GF-D8 (cell line): ENCODE data around the gene KCTD12.

Experiments used
- DNase-seq: peaks from one replicate; lab custom pipeline; 2025; lab: John Stamatoyannopoulos, UW

The KCTD12 gene

DNA sequence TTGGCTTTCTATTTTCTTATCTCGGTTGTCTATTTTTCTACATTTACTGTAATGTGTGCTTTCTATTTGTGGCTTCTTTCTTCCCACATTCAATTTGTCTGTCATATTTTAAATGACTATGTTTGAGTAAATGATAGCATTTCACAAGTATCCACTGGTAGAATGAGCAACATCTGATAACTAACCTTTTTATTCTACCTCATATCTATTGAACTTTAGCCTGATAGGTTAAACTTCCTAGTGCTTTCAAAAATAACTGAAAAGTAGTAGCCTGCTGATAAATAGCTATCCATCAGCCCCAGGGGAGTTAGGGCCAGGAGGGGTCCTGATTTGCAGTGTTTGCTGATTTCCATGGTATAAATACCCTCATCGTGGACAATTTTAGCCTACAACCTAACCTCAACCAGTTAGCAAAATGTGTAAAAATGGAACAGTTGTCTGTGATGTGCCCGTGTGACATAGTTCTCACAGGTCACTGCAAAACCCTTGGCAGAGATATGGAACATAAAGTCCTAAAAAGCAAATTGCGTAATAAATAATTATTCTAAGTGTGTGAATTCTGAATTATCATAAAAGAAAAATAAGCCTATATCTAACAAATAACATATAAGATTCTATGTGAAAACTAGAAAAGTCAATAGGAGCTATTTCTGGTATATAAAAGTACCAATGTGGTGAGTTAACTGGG is 32.1 kb downstream of the KCTD12 start:
- no peak for DNase-seq

DNA sequence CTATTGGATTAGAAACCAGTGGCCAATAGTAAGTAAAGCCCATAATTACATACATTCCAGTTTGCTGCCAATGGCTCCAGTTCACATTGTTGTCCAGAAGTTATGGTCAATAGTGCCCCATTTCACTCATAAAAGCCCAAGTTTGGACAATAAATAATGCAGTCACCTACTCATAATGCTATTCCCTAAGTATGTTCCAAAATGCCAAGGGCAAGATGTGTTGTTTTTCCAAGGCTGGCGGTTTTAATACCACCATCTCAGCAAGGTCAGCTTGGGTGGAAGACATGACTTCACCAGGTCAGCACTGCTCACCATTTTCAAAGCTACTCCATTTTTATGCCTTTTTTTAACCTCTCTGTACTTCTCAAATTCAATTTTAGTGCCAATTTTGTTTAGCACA is 32.7 kb downstream of the KCTD12 start:
- no peak for DNase-seq

DNA sequence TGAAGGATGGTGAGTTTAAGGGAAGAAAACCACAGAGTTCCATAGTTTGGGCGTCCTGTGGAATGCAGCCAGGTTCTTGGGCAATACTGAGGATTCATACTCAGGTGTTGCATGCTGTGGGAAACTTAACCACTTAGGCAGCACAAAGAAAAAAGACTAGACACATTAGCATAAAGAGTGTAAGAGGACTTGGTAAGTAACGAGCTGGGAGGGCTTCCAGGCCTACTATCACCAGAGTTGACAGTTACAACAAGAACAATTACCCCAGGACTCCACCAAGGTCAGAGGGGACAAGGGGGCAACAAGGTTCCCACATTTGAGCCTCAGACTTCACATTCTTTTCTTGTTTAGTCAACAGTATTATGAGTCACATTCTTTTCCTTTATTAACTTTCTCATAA is 33.2 kb downstream of the KCTD12 start:
- DNase-seq, result no peak

DNA sequence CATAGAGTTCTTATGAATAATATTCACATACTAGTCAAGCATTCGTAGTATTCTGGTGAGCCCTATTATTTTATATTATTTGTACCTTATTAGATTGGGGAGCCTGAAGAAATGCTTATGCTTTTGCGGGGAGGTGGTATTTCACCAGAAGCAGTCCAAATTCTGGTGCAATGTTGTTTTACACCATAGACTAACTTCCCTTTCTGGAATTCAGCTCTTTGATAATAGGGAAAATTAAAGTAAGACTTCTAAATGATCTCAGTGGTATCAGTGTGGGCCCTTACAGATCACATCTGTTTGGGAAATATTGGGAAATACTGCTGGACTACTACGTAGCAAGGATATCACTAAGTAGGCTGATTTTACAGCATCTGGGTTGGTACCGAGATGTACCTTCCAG is 34.2 kb downstream of the KCTD12 start:
- no peak for DNase-seq

DNA sequence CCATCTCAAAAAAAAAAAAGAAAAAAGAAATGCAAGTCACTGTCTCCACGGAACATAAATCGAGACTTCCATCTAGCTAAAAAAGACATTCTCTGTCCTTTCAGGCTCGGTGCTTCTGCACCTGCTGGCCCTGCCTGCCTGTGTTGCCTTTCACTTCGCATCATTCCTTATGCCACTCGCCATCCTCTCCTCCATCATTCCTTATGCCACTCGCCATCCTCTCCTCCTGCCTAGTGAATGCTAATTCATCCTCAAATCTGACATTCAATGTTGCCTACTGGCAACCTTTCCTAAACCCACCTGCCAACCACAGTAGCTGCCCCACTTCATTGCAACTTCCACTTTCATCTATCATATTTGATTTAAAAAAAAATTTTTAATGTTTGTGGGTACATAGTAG is 36.7 kb downstream of the KCTD12 start:
- no peak for DNase-seq

DNA sequence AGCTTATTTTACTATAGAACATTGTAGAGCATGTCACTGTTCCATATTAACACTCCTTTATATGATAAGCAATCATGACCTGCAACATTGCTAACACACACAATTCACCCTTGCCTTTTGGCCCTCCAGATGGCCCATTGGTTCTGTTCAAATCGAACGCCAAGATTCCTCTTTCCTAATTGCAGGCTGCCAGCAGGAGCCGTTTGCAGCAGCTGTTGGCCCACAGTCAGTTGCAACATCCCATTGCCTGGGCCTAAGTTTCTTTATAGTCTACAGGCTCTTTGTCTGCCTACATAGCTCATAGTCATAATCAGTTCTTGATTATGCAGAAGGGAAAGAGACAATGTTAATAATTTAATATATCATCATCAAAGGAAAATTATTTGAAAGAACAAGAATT is 37.6 kb downstream of the KCTD12 start:
- DNase-seq, result no peak

DNA sequence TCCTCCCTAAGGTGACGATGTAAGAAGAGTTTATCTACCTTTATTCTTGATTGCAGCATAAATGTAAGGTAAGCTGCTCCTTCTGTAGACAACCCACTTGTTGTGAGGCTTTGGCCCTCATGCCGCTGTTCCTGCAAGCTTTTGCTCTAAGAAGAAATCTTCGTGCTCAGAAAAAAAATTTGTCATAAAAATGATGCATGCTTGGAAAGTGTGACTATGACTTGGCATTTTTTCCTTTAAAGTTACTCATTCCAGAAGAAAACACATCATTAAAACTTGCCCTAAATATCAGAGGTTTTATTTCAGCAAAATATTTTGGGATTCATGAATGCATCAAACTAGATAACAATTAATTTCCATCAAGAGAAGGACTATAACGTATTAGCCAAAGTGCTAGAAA is 39.8 kb downstream of the KCTD12 start:
- DNase-seq, result no peak

DNA sequence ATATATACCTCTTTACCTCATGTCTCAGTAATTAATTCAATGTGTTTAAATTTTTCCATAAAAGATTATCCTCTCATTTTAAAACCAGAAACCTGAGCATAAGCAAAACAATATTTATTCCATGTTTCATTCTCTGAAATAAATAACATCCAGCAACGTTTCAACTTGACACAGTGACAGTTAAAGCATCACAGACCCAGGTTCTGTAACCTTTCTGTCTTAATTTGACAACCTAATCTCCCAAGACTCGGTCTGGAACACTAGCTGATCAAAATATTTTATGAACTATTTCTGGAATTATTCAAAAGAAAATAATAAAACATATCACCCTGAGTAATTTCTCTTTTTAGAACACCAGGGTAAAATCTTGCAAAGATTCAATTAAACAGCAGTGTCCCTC is 40.3 kb downstream of the KCTD12 start:
- no peak for DNase-seq

DNA sequence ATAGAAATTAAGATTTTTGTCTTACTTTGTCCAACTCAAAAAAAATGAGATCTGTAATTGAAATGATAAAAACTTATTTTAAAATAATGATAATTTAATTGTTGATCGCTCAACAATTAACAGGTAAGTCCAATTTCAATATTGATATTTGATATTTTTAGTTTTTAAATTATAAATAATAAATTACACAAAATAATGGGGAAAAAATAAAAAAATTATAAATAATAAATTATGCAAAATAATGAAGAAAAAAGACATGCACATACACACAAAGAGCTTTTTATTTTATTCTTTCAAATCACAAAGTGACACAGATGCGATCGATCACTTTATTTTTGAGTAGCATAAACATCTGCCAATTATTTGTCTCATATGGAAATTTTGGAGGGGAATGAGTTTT is 40.8 kb downstream of the KCTD12 start:
- no peak for DNase-seq

DNA sequence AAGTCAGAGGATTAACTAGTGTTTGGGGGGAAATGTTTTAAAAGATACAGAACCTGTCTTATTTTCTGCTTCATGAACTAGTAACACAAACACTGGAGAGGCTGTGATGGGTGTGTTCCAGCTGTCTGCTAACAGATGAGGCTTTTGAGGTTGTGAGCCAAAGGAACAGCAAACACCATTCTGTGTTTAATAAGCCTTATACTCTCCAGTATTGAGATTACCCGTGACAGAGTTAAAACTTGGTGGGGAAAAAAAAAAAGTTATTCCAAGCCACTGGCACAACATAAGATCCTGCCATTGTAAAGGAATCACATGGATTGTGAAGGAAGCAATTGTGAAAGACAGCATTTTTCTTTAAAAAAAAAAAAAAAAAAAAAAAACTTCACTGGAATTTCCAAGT is 48.4 kb downstream of the KCTD12 start:
- no peak for DNase-seq

DNA sequence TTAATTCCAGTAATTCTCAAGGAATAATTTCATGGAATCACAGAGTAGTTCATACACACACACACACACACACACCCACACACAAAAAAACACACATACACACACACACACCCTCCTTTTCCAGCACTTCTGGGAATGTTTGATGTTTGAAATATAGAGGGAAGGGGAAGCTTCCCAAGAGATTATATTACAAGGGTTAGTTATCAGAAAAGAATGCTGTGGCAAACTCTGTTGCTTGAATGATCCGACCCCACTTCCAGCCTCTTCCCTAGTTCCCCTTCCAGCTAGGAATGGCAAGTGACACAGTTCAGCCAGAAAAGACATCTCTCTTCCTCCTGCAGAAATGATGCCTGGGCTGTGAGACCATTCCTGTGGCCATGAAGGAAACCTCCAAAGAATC is 49.9 kb downstream of the KCTD12 start:
- DNase-seq, result no peak

DNA sequence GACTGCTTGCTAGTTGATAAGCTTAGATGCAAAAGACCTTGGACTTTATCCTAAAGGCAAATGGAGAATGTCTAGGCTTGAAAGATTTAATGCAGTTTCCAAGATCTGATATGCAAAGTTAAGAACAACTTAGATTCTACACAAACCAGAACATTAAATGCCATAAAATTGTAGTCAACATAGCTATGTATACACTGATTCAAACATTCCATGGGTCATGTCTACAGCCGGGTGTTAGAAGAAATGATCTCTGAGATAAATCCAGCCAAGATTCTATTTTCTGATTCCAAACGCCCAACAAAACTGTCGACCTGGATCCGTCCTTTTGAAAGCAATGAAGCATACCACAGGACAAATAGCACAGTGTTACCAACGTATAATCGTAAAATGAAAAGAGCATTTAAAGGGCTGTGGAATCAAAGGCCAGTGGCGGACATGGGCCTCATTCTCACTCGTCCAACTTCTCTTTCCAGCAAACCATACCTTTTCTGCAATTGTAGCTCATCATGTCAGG is 52.7 kb downstream of the KCTD12 start:
- no peak for DNase-seq

DNA sequence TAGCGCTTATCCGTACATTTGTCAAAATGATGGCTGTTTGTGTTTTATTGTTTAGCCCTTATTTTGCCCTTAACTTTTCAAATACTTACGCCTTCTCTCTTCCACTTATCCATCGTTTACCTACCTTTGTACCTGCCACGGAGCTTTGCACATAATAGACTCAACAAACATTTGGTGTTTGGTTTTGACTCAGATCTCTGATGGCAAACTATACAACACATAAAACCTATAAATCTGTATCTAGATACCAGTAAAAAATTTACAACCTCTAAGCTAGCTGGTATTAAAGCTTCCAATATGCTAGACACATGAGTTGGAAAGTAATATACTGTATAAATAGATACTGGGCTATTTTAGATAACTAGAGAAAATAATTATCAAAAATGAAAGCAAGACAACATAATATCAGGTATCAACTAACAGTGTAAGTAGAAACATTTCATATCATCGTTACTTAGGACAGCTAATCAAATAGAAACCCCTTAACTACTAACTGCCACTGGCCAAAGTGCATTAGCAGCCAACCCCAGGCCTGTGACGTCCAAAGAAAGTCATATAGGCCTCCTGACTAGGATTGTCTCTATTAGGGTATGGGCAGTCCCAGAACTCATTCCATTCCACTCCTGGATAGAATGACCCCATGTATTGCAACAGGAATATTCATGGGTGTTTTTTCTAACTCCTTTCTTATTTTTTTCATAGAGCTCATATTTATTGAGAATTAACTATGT is 53.8 kb downstream of the KCTD12 start:
- DNase-seq, result no peak

DNA sequence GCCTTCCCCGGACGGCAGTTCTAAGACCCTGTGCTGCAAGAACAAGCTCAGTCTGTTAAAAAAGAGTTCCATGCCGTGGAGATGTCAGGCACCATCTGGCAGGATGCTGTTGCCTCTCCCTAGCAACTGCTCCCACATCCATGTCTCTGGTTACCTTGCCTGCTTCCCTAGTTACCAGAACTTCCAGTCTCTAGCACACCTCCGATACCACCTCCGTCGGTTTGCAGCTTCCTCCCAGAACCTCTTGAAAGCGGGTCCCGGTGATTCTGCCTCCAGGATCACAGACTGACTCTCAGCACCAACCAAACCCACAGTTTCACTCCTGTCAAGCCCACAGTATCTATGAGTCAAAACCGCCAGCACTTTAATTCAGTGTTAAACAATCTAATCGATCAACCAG is 55.4 kb downstream of the KCTD12 start:
- DNase-seq, result no peak
